Activated effector memory CD4-positive, alpha-beta T cell treated with anti-CD3 and anti-CD28 coated beads, Interleukin-2, amount 50 U/mL, for 16 hours (primary cell): ENCODE results near the gene FOSL2.
A peak's percentile ranks its signal among the peaks of the same experiment; 100 is the strongest.
"Not testable (repeated sequence)": the region's sequence is repeated elsewhere in the genome, so short reads cannot be mapped to it uniquely, and the experiment has no call there.

Experiments used
- DNase-seq: peaks from one replicate; pipeline ENCODE4 v3.0.0-alpha.2; 2020

Gene FOSL2

GRCh38 chr2:28357948-28358667 is 34.5 kb upstream of the FOSL2 start:
- no peak for DNase-seq

GRCh38 chr2:28358668-28359201 is 33.9 kb upstream of the FOSL2 start:
- peak; percentile 69 for DNase-seq

- peak; percentile 92 for DNase-seq
These were observed 33.2 kb upstream of the FOSL2 start for GRCh38 chr2:28359222-28360057.

GRCh38 chr2:28360058-28360717 is 32.5 kb upstream of the FOSL2 start:
- no peak for DNase-seq

GRCh38 chr2:28360718-28361293 is 31.9 kb upstream of the FOSL2 start:
- DNase-seq = no peak

- DNase-seq = no peak
These were observed 30.5 kb upstream of the FOSL2 start for GRCh38 chr2:28361991-28362710.

GRCh38 chr2:28362991-28363521 is 29.6 kb upstream of the FOSL2 start:
- DNase-seq = no peak

GRCh38 chr2:28363686-28364280 is 28.9 kb upstream of the FOSL2 start:
- DNase-seq = no peak

- DNase-seq = no peak
These were observed 28.0 kb upstream of the FOSL2 start for GRCh38 chr2:28364610-28365009.

GRCh38 chr2:28365158-28365557 is 27.5 kb upstream of the FOSL2 start:
- DNase-seq = no peak

- DNase-seq = no peak
These were observed 26.5 kb upstream of the FOSL2 start for GRCh38 chr2:28366149-28366495.

GRCh38 chr2:28366496-28367282 is 26.0 kb upstream of the FOSL2 start:
- peak; percentile 84 for DNase-seq

GRCh38 chr2:28367667-28368356 is 24.8 kb upstream of the FOSL2 start:
- no peak for DNase-seq

GRCh38 chr2:28368357-28368798 is 24.3 kb upstream of the FOSL2 start:
- no peak for DNase-seq

- no peak for DNase-seq
These were observed 23.3 kb upstream of the FOSL2 start for GRCh38 chr2:28369358-28369757.

GRCh38 chr2:28370354-28370753 is 22.3 kb upstream of the FOSL2 start:
- DNase-seq = no peak

GRCh38 chr2:28371728-28372127 is 20.9 kb upstream of the FOSL2 start:
- DNase-seq = not testable (repeated sequence)

GRCh38 chr2:28373854-28374253 is 18.8 kb upstream of the FOSL2 start:
- DNase-seq = no peak

- no peak for DNase-seq
These were observed 18.3 kb upstream of the FOSL2 start for GRCh38 chr2:28374331-28374730.

GRCh38 chr2:28375236-28375635 is 17.4 kb upstream of the FOSL2 start:
- DNase-seq = no peak
